ENCODE results near the gene NR1H2.
"Not testable (repeated sequence)": the region's sequence is repeated elsewhere in the genome, so short reads cannot be mapped to it uniquely, and the experiment has no call there.

DNA sequence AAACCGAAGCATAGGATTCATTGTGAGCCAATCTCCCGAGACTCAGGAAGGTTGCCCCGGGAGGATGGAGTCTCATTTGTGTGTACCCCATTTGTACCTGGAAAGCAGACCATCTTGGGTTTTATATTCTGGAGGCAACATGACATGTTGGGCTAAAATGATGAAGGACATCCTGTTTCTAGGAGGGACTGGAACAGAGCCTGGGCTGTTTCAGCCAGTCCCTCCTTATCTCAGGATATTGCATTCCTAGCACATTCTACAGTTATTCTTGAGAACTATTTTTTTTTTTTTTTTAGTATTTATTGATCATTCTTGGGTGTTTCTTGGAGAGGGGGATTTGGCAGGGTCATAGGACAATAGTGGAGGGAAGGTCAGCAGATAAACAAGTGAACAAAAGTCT is 14.0 kb downstream of the NR1H2 start:
- TF ChIP-seq, protein P1, sequence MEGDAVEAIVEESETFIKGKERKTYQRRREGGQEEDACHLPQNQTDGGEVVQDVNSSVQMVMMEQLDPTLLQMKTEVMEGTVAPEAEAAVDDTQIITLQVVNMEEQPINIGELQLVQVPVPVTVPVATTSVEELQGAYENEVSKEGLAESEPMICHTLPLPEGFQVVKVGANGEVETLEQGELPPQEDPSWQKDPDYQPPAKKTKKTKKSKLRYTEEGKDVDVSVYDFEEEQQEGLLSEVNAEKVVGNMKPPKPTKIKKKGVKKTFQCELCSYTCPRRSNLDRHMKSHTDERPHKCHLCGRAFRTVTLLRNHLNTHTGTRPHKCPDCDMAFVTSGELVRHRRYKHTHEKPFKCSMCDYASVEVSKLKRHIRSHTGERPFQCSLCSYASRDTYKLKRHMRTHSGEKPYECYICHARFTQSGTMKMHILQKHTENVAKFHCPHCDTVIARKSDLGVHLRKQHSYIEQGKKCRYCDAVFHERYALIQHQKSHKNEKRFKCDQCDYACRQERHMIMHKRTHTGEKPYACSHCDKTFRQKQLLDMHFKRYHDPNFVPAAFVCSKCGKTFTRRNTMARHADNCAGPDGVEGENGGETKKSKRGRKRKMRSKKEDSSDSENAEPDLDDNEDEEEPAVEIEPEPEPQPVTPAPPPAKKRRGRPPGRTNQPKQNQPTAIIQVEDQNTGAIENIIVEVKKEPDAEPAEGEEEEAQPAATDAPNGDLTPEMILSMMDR (IDR thresholded peaks at IDR 0.05): not testable (repeated sequence)
- TF ChIP-seq EP300, POLR2AphosphoS5, POLR2A (IDR thresholded peaks at IDR 0.05): not testable (repeated sequence)
